Spleen (tissue), 11 donors: Measurements from ENCODE around the gene AKR1E2. TPM values are rescaled to one million over a fixed set of nuclear protein-coding genes. Genes with fewer than 3 reads are reported as not detected.

ENCODE experiments used
- DNase-seq: peaks from one replicate; pipeline ENCODE4 v3.0.0-alpha.2; 2020
- H3K27ac ChIP-seq, 8 donors: fragments of 200-600 bp; sonication (generic) in 7 of 8; 1 replicate in 4 of 8; 2 replicates in 4 of 8; pipeline versions ENCODE4 v1.5.0 to v1.8.0; 2016 to 2021; ENCODE audit warnings: inconsistent platforms in 4 of 8, mild to moderate bottlenecking in 4 of 8, moderate library complexity in 1 of 8
- H3K27me3 ChIP-seq, 7 donors: fragments of 200-600 bp; sonication (generic) in 6 of 7; replicated peaks in 1 of 7; 1 replicate in 4 of 7; 2 replicates in 3 of 7; pipeline versions ENCODE4 v1.5.0 to v1.8.0; 2016 to 2021; ENCODE audit warnings: inconsistent platforms in 3 of 7, mild to moderate bottlenecking in 1 of 7
- H3K36me3 ChIP-seq, 6 donors: fragments of 200-600 bp; sonication (generic) in 5 of 6; 1 replicate in 4 of 6; 2 replicates in 2 of 6; pipeline versions ENCODE4 v1.5.0 to v1.8.0; 2016 to 2021; ENCODE audit warnings: inconsistent platforms in 2 of 6
- H3K4me1 ChIP-seq, 6 donors: fragments of 200-600 bp; sonication (generic) in 5 of 6; 1 replicate in 3 of 6; 2 replicates in 3 of 6; pipeline versions ENCODE4 v1.5.0 to v1.8.0; 2016 to 2021; ENCODE audit warnings: inconsistent platforms in 3 of 6
- H3K4me3 ChIP-seq, 8 donors: fragments of 200-600 bp; sonication (generic) in 7 of 8; 1 replicate in 4 of 8; 2 replicates in 4 of 8; pipeline versions ENCODE4 v1.5.0 to v1.8.0; 2016 to 2021; ENCODE audit warnings: inconsistent platforms in 4 of 8, mild to moderate bottlenecking in 4 of 8, moderate library complexity in 2 of 8
- H3K9me3 ChIP-seq, 8 donors: fragments of 200-600 bp; sonication (generic) in 7 of 8; 1 replicate in 4 of 8; 2 replicates in 4 of 8; pipeline versions ENCODE4 v1.5.0 to v1.8.0; 2016 to 2021; ENCODE audit warnings: inconsistent platforms in 4 of 8
- POLR2A ChIP-seq, 3 donors: fragments of 450-650 bp; IDR thresholded peaks; one replicate each; pipeline ENCODE4 v1.5.1; 2017; ENCODE audit warnings: antibody characterized with exemption in 3 of 3, mild to moderate bottlenecking in 1 of 3
- POLR2AphosphoS5 ChIP-seq, 3 donors: sonication (generic); formaldehyde crosslinking; IDR thresholded peaks; one replicate each; pipeline ENCODE4 v1.5.1; 2017; ENCODE audit warnings: antibody characterized with exemption in 3 of 3
- WGBS, 5 donors: extraction: QIAGEN DNeasy Blood & Tissue Kit in 3 of 5; methylation state at CpG; one replicate each; pipeline versions ENCODE4 v1.1.5 to v1.1.7; 2013 to 2018; 5-methylcytosine and 5-hydroxymethylcytosine counted together
- intact Hi-C: fragments of 100-400 bp; cut with DNase I; formaldehyde crosslinking; loops from one replicate; pipeline ENCODE4 v1.15.0; 2023; ENCODE audit warnings: low total_unique reads
- polyA plus RNA-seq, 3 donors: library from polyadenylated mRNA; stranded (reverse); fragments of 200-250 nt; gene quantifications; one replicate each; pipeline ENCODE4 v1.2.1, GENCODE V29; 2013
- total RNA-seq, 7 donors: library from RNA; depleted of rRNA in 3 of 7; stranded (reverse); fragments of >200 nt in 3 of 7; fragmentation: NEBNext Ultra II Directional in 4 of 7; extraction: Animal tissue kit (Norgen Biotek cat#: 25700) in 4 of 7; gene quantifications; one replicate each; pipeline versions ENCODE4 v1.1.0 to v1.2.1, GENCODE V29; 2016 to 2021
- TF ChIP-seq, protein P1 (sequence below), 11 experiments: fragments of 200-600 bp in 7 of 11; fragments of 450-650 bp in 4 of 11; sonication (generic) in 4 of 11; IDR thresholded peaks in 8 of 11; conservative IDR thresholded peaks in 3 of 11; 1 replicate in 7 of 11; 2 replicates in 4 of 11; pipeline versions ENCODE4 v1.4.0 to v1.8.0; 2016 to 2021; ENCODE audit warnings: antibody characterized with exemption in 11 of 11, inconsistent platforms in 4 of 11, mild to moderate bottlenecking in 1 of 11
- donor health status: healthy with polysubstance abuse.
- donor health status: DM: no; HTN: no; CAD: no; lungs with moderate emphysema.
- donor health status: DM: no; HTN: no; CAD: no.
- donor health status: Bipolar disorder and iron deficiency.
- donor health status: healthy.
- donor health status: DM: no; HTN: no; CAD: no.
- donor health status: DM: yes; HTN: yes; CAD: no.

Gene AKR1E2
- total and polyA plus RNA-seq, 10 donors = 0.58 to 11.1 (median 6.0) TPM

DNA sequence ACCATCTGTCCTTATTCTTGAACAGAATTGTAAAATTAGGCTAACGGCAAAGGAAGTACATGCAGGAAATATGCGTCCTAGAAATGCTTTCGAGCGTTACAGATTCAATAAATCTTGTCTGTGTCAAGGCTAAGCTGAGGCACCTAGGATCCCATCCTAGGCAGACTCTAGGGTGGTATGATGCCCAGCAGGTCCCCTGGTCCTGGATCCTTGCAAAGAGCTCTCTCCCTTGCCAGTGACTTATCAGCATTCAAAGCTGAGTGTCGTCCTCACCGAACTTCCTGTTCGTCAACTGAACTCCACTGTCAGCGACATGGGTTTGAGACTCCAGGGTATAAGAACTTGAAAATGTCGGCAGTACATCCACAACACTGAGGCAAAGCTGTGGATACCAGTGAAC lies 61.5 kb downstream of the AKR1E2 start:
- Histone ChIP-seq H3K27ac (no peak overlapping the region), H3K4me1 (no peaks in the 10 kb centered on the region), H3K4me3 (no peak overlapping the region), H3K36me3 (no peaks in the 10 kb centered on the region), H3K27me3 (no peaks in the 10 kb centered on the region), H3K9me3 (no peaks in the 10 kb centered on the region)
- WGBS, 5 donors = 32 to 47% (median 40%) methylated on average over 9 of the region's 9 CpGs
- DNase-seq = no peak
- intact Hi-C loops = no loop called here
- TF ChIP-seq, protein P1, sequence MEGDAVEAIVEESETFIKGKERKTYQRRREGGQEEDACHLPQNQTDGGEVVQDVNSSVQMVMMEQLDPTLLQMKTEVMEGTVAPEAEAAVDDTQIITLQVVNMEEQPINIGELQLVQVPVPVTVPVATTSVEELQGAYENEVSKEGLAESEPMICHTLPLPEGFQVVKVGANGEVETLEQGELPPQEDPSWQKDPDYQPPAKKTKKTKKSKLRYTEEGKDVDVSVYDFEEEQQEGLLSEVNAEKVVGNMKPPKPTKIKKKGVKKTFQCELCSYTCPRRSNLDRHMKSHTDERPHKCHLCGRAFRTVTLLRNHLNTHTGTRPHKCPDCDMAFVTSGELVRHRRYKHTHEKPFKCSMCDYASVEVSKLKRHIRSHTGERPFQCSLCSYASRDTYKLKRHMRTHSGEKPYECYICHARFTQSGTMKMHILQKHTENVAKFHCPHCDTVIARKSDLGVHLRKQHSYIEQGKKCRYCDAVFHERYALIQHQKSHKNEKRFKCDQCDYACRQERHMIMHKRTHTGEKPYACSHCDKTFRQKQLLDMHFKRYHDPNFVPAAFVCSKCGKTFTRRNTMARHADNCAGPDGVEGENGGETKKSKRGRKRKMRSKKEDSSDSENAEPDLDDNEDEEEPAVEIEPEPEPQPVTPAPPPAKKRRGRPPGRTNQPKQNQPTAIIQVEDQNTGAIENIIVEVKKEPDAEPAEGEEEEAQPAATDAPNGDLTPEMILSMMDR (IDR thresholded peaks at IDR 0.05 in 8 of 11, conservative IDR thresholded peaks at IDR 0.05 in 3 of 11) = no peak
- TF ChIP-seq POLR2AphosphoS5 (IDR thresholded peaks at IDR 0.05) (no peak), POLR2A (IDR thresholded peaks at IDR 0.05) (no peak)

DNA sequence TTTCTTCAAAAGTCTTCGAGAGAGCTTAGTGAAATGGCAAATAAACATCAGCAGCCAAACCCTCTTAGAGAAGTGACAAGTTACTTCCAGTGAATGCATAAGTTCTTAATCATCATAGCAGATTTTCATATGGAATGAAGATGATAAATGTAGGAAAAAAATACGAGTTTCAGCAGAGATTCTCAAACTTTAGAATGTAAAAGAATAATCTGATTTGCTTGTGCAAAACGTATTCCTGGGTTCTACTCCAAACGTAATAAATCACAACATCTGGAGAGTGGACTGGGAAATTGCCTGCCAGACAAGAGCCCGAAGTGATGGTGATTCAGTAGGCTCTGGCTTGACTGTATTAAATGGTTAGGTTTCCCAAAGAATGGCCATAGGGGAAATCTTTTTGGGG lies 62.2 kb downstream of the AKR1E2 start:
- Histone ChIP-seq H3K9me3 (no peaks in the 10 kb centered on the region), H3K4me3 (no peak overlapping the region), H3K27me3 (no peaks in the 10 kb centered on the region), H3K4me1 (no peaks in the 10 kb centered on the region), H3K27ac (no peak overlapping the region), H3K36me3 (no peaks in the 10 kb centered on the region)
- WGBS, 5 donors = 49 to 69% (median 61%) methylated on average over 5 of the region's 5 CpGs
- no peak for TF ChIP-seq POLR2AphosphoS5 (IDR thresholded peaks at IDR 0.05)
- TF ChIP-seq POLR2A (IDR thresholded peaks at IDR 0.05) = no peak
- TF ChIP-seq, protein P1 (IDR thresholded peaks at IDR 0.05 in 8 of 11, conservative IDR thresholded peaks at IDR 0.05 in 3 of 11) = no peak
- intact Hi-C loops = no loop called here
- DNase-seq = no peak

DNA sequence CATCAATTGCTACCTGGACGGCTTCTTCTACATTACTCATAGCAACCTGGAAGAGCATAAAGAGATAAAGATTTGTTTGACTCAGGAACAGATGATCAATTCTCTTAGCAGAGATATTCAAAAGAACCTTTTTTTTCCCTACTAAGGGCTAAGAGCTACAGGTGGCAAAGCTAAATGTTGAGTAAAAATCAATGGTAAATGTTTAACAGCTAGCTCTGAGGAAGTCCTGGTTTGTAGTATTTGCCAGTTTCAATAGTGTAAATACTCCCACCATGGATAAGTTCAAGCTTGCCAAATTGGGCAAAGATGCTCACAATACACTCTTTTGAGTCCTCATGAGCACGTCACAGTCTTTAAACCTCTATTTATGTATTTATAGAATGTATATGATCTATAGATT lies 64.0 kb downstream of the AKR1E2 start:
- intact Hi-C loops = no loop called here
- H3K4me3 ChIP-seq = no peak overlapping the region
- no peaks in the 10 kb centered on the region for H3K4me1 ChIP-seq
- H3K27ac ChIP-seq = no peak overlapping the region
- WGBS, 5 donors = 88 to 99% (median 93%) methylated on average over 2 of the region's 2 CpGs
- no peak for TF ChIP-seq POLR2AphosphoS5 (IDR thresholded peaks at IDR 0.05)
- TF ChIP-seq, protein P1 (IDR thresholded peaks at IDR 0.05 in 8 of 11, conservative IDR thresholded peaks at IDR 0.05 in 3 of 11) = no peak
- no peak for TF ChIP-seq POLR2A (IDR thresholded peaks at IDR 0.05)
- no peaks in the 10 kb centered on the region for H3K27me3 ChIP-seq
- no peak for DNase-seq
- H3K9me3 ChIP-seq = no peaks in the 10 kb centered on the region
- H3K36me3 ChIP-seq = no peaks in the 10 kb centered on the region

DNA sequence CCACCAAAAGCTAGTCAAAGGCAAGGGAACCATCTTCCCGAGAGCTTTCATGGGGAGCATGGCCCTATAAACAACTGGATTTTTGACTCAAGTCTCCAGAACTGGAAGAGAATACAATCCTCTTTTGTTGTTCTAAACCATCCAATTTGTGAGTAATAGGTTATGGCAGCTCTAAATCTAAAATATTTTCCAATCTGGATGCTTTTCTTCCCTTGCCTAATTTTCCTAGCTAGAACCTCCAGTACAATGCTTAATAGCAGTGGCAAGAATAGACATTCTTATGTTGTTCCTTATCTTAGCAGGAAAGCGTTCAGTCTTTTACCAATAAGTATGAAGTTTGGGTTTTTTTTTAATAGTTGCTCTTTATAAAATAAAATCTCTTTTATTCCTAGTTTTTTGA lies 66.7 kb downstream of the AKR1E2 start:
- Histone ChIP-seq H3K4me3 (no peak overlapping the region), H3K4me1 (no peaks in the 10 kb centered on the region), H3K27me3 (no peaks in the 10 kb centered on the region), H3K27ac (no peak overlapping the region), H3K9me3 (no peaks in the 10 kb centered on the region), H3K36me3 (no peaks in the 10 kb centered on the region)
- 86 to 95% (median 93%) methylated on average over 2 of the region's 2 CpGs for WGBS, 5 donors
- TF ChIP-seq POLR2A (IDR thresholded peaks at IDR 0.05) = no peak
- no peak for DNase-seq
- intact Hi-C loops = no loop called here

DNA sequence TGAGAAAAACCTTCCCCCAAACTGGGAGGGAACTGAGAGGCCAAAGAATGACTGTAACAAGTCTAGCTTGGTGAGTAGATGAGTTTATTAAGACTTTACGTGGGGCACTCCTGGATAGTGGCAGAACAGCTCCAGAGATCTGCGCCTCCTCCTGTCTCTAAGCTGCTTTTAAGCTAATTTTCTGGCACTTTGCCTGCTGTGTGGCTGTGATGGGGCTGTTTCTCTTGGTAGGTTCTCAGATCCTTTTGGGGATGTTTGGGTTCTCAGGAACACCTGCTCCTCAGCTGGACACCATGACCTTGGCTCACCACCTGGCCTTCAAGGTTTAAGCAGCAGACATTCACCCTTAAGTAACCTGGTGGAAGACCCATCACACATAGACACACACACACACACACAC lies 68.3 kb downstream of the AKR1E2 start:
- H3K4me1 ChIP-seq = no peaks in the 10 kb centered on the region
- no peak for DNase-seq
- 86 to 97% (median 94%) methylated on average over 2 of the region's 2 CpGs for WGBS, 5 donors
- no peaks in the 10 kb centered on the region for H3K27me3 ChIP-seq
- intact Hi-C loops = no loop called here
- no peaks in the 10 kb centered on the region for H3K9me3 ChIP-seq
- H3K27ac ChIP-seq = no peak overlapping the region
- TF ChIP-seq POLR2A (IDR thresholded peaks at IDR 0.05) (no peak), POLR2AphosphoS5 (IDR thresholded peaks at IDR 0.05) (no peak)
- TF ChIP-seq, protein P1 (IDR thresholded peaks at IDR 0.05 in 8 of 11, conservative IDR thresholded peaks at IDR 0.05 in 3 of 11) = no peak
- H3K36me3 ChIP-seq = no peaks in the 10 kb centered on the region
- H3K4me3 ChIP-seq = no peak overlapping the region
